NCI-H510A (cell line): ENCODE measurements around the gene ACOX3.

ENCODE experiments used
- DNase-seq: peaks from one replicate; lab custom pipeline; 2025; lab: John Stamatoyannopoulos, UW

ACOX3 gene

GRCh38 chr4:8467016-8467415 is 26.5 kb upstream of the ACOX3 start:
- no peak for DNase-seq

GRCh38 chr4:8465615-8466611 is 25.4 kb upstream of the ACOX3 start:
- no peak for DNase-seq

- no peak for DNase-seq
Measured at GRCh38 chr4:8464381-8464780, 23.9 kb upstream of the ACOX3 start.

GRCh38 chr4:8463811-8464210 is 23.3 kb upstream of the ACOX3 start:
- DNase-seq = no peak

GRCh38 chr4:8461616-8462015 is 21.1 kb upstream of the ACOX3 start:
- DNase-seq = no peak

- no peak for DNase-seq
Measured at GRCh38 chr4:8461086-8461485, 20.6 kb upstream of the ACOX3 start.

- no peak for DNase-seq
Measured at GRCh38 chr4:8459867-8460445, 19.4 kb upstream of the ACOX3 start.

- DNase-seq = no peak
Measured at GRCh38 chr4:8457646-8458252, 17.2 kb upstream of the ACOX3 start.

- DNase-seq = no peak
Measured at GRCh38 chr4:8453957-8454356, 13.4 kb upstream of the ACOX3 start.

- no peak for DNase-seq
Measured at GRCh38 chr4:8451440-8452182, 11.1 kb upstream of the ACOX3 start.

- DNase-seq = no peak
Measured at GRCh38 chr4:8446122-8446521, 5.6 kb upstream of the ACOX3 start.

GRCh38 chr4:8443801-8444200 is 3.3 kb upstream of the ACOX3 start:
- no peak for DNase-seq

GRCh38 chr4:8442596-8443358 is 2.3 kb upstream of the ACOX3 start:
- DNase-seq = no peak

- no peak for DNase-seq
Measured at GRCh38 chr4:8441499-8442091, 1.1 kb upstream of the ACOX3 start.

- no peak for DNase-seq
Measured at GRCh38 chr4:8439914-8440491, 520 bp downstream of the ACOX3 start.

- no peak for DNase-seq
Measured at GRCh38 chr4:8439168-8439567, 1.4 kb downstream of the ACOX3 start.

GRCh38 chr4:8438743-8439142 is 1.8 kb downstream of the ACOX3 start:
- DNase-seq = no peak

GRCh38 chr4:8437281-8437680 is 3.2 kb downstream of the ACOX3 start:
- no peak for DNase-seq

GRCh38 chr4:8435656-8436121 is 4.8 kb downstream of the ACOX3 start:
- DNase-seq = no peak

GRCh38 chr4:8434251-8435073 is 6.1 kb downstream of the ACOX3 start:
- DNase-seq = no peak
